ENCODE measurements around the gene SETDB2. TPM values are rescaled to one million over a fixed set of nuclear protein-coding genes. Genes with fewer than 3 reads are reported as not detected.
"Not testable (repeated sequence)": the region's sequence is repeated elsewhere in the genome, so short reads cannot be mapped to it uniquely, and the experiment has no call there.

SETDB2 gene
- total RNA-seq, 1 experiment from 2014 or later, result 4.9 TPM

DNA sequence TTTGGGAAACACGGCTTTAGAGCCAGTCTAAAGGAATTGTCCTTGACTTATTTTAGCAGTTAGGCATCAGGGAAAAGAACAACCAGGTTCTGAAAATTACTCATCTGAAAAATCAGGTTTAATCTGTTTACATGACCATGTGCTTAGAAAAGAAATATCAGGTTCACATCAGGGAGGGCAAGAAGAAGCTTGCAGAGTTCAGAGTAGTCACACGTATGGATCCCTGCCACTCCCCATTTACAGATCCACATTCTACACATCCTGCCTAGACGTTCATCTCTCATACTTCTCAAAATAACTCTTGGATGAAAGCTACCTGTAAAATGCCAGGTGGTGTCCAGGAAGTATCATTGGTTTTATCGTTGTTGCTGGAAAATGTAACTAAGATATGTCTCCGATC, 37.7 kb downstream of the SETDB2 start:
- Mint-ChIP-seq H3K27ac (ENCODE audit: unreplicated experiment) (no peak overlapping the region), H3K9me3 (ENCODE audit: low read depth, unreplicated experiment) (no peaks in the 10 kb centered on the region), H3K4me3 (ENCODE audit: low read depth, unreplicated experiment) (no peak overlapping the region), H3K36me3 (ENCODE audit: insufficient read depth, unreplicated experiment) (no peaks in the 10 kb centered on the region), H3K4me1 (ENCODE audit: low read depth, unreplicated experiment) (no peaks in the 10 kb centered on the region), H3K27me3 (ENCODE audit: unreplicated experiment) (no peaks in the 10 kb centered on the region)
- intact Hi-C loops (cut with micrococcal nuclease; ENCODE audit: unreplicated experiment), result no loop called here
- no TSS peak for BruUV-seq (replicated peaks)
- no peak for DNase-seq
- CTCF ChIA-PET, result no interaction called here
- TF ChIP-seq CTCF (IDR thresholded peaks at IDR 0.05; ENCODE audit: unreplicated experiment), result no peak

GRCh38 chr13:49488563-49488962, 44.5 kb downstream of the SETDB2 start:
- CTCF ChIA-PET, result no interaction called here
- no peak for DNase-seq
- intact Hi-C loops (cut with micrococcal nuclease; ENCODE audit: unreplicated experiment), result no loop called here

DNA sequence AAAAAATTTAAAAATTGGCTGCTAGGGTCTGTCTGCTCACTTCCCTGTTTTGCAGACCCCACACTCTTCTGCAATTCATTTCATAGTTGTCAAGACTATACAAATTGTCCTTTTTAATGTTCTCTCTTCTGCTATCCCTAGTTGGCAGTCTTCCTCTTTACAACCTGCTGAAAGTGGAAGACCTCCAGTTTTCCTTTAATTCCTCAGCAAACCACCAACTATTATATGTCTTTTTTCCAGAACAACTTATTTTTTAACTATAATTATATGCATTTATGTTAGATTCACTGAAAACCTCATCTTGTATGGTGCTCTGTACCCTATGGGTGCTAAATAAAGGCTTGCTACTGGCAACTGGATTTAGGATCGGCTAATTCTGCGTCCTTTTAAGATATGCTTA, 50.6 kb downstream of the SETDB2 start:
- Mint-ChIP-seq H3K27ac (ENCODE audit: unreplicated experiment) (peak overlapping the region; percentile 74), H3K4me1 (ENCODE audit: low read depth, unreplicated experiment) (peaks cover 12% of the 10 kb centered on the region), H3K4me3 (ENCODE audit: low read depth, unreplicated experiment) (peak overlapping the region; percentile 76), H3K36me3 (ENCODE audit: insufficient read depth, unreplicated experiment) (peaks cover 9% of the 10 kb centered on the region), H3K9me3 (ENCODE audit: low read depth, unreplicated experiment) (no peaks in the 10 kb centered on the region), H3K27me3 (ENCODE audit: unreplicated experiment) (no peaks in the 10 kb centered on the region)
- no peak for TF ChIP-seq CTCF (IDR thresholded peaks at IDR 0.05; ENCODE audit: unreplicated experiment)
- BruUV-seq (replicated peaks), result no TSS peak
- no peak for DNase-seq
- intact Hi-C loops (cut with micrococcal nuclease; ENCODE audit: unreplicated experiment), result loop anchor here (2.0 to 5.0 kb wide), 2 partner anchors 113 to 194 kb away; no protein-coding TSS in a partner anchor
- CTCF ChIA-PET, result interaction anchor here (0.7 kb wide), 2 partner anchors 61 to 216 kb away, joined by 4 to 6 read pairs; no protein-coding TSS in a partner anchor

More at GRCh38 chr13:49488563-49488962, 44.5 kb downstream of the SETDB2 start:
- no TSS peak for BruUV-seq (replicated peaks)
- H3K36me3 Mint-ChIP-seq (ENCODE audit: insufficient read depth, unreplicated experiment), result no peaks in the 10 kb centered on the region
- no peaks in the 10 kb centered on the region for H3K9me3 Mint-ChIP-seq (ENCODE audit: low read depth, unreplicated experiment)
- no peak for TF ChIP-seq CTCF (IDR thresholded peaks at IDR 0.05; ENCODE audit: unreplicated experiment)
- no peak overlapping the region for H3K4me3 Mint-ChIP-seq (ENCODE audit: low read depth, unreplicated experiment)
- H3K27me3 Mint-ChIP-seq (ENCODE audit: unreplicated experiment), result no peaks in the 10 kb centered on the region
- peaks cover 2% of the 10 kb centered on the region for H3K4me1 Mint-ChIP-seq (ENCODE audit: low read depth, unreplicated experiment)
- H3K27ac Mint-ChIP-seq (ENCODE audit: unreplicated experiment), result no peak overlapping the region

DNA sequence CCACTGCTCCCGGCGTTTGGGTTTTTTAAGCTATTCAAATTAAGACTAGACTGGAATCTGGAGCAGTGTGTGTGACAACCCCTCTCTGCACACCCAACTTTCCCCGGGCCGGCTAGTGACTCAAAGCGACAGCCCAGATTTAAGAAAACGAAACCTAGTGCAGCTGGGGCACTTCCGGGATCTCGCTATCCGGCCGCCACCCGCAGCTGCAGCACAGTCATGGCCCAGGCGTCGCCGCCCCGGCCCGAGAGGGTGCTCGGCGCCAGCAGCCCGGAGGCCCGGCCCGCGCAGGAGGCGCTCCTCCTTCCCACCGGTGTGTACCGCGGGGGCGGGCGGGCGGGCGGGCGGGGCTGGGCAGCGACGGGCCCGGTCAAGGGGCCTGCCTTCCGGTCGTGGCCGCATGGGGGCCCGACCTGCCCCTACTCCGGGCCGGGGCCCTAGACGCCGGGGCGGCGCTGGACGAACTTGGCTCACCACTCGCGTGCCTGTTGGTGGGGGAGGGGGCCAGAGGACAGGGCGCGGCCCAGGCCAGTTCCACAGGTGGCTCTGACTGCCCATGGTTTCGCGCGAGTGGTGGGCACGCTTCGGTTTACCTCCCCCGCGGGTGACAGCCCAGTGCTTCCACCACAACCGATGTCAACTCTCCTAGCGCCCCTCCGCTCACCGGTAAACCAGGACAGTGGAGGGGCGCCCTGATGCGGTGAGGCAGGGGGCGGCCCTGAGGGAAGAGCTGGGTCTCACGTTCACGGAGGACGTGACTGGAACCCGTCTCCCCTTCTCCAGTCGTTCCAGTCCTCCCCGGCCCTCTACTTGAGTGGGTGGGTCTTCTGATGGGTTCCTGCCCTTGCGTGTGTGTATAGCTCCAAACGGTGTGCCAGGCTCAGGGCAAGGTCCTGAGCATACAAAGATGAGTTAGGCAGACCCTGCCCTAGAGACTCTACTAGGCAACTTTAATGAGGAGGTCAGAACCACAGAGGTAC, 52.0 kb downstream of the SETDB2 start, which contains the start of gene PHF11:
TSS of gene PHF11 (plus strand) at position 171 of the 980 bp plus-strand sequence. CDS start at position 220, 49 bp downstream.
- Mint-ChIP-seq H3K4me1 (ENCODE audit: low read depth, unreplicated experiment) (peaks cover 12% of the 10 kb centered on the region), H3K4me3 (ENCODE audit: low read depth, unreplicated experiment) (peak within 1 kb of the TSS; percentile 76), H3K27ac (ENCODE audit: unreplicated experiment) (peak within 1 kb of the TSS; percentile 74), H3K9me3 (ENCODE audit: low read depth, unreplicated experiment) (no peaks in the 10 kb centered on the region), H3K36me3 (ENCODE audit: insufficient read depth, unreplicated experiment) (peaks cover 9% of the 10 kb centered on the region), H3K27me3 (ENCODE audit: unreplicated experiment) (no peaks in the 10 kb centered on the region)
- CTCF ChIA-PET, result no interaction called here
- no TSS peak for BruUV-seq (replicated peaks)
- peak; percentile 12 for TF ChIP-seq CTCF (IDR thresholded peaks at IDR 0.05; ENCODE audit: unreplicated experiment)
- peak; percentile 68 for DNase-seq
- intact Hi-C loops (cut with micrococcal nuclease; ENCODE audit: unreplicated experiment), result loop anchor here (2.0 to 5.0 kb wide), 2 partner anchors 111 to 195 kb away; no protein-coding TSS in a partner anchor

GRCh38 chr13:49496837-49497236, 52.8 kb downstream of the SETDB2 start:
- H3K27ac Mint-ChIP-seq (ENCODE audit: unreplicated experiment); DNase-seq; BruUV-seq (replicated peaks); CTCF ChIA-PET; H3K27me3 Mint-ChIP-seq (ENCODE audit: unreplicated experiment); H3K36me3 Mint-ChIP-seq (ENCODE audit: insufficient read depth, unreplicated experiment); H3K9me3 Mint-ChIP-seq (ENCODE audit: low read depth, unreplicated experiment): not testable (repeated sequence)
- peaks cover 12% of the 10 kb centered on the region for H3K4me1 Mint-ChIP-seq (ENCODE audit: low read depth, unreplicated experiment)
- intact Hi-C loops (cut with micrococcal nuclease; ENCODE audit: unreplicated experiment), result loop anchor here (5.0 kb wide), 1 partner anchor 110 kb away; no protein-coding TSS in a partner anchor
- peak overlapping the region; percentile 43 for H3K4me3 Mint-ChIP-seq (ENCODE audit: low read depth, unreplicated experiment)
